Peyer's patch (tissue), 4 donors: ENCODE data around the gene FNBP1.

Source experiments
- CTCF ChIP-seq, 6 experiments: fragments of 450-650 bp in 4 of 6; fragments of 200-600 bp in 2 of 6; sonication (generic) in 1 of 6; IDR thresholded peaks; one replicate each; pipeline ENCODE4 v1.5.1; 2017 to 2019; ENCODE audit warnings: antibody characterized with exemption in 6 of 6, mild to moderate bottlenecking in 3 of 6, moderate library complexity in 1 of 6
- POLR2A ChIP-seq, 2 donors: fragments of 450-650 bp; IDR thresholded peaks; one replicate each; pipeline ENCODE4 v1.5.1; 2017; ENCODE audit warnings: antibody characterized with exemption in 2 of 2, mild to moderate bottlenecking in 2 of 2, moderate library complexity in 2 of 2

GRCh38 chr9:129968690-129969485 is 74.1 kb downstream of the FNBP1 start:
- TF ChIP-seq CTCF (IDR thresholded peaks at IDR 0.05) (peak in 1 of 6 experiments; percentile 16), POLR2A (IDR thresholded peaks at IDR 0.05) (no peak)
